SK-N-SH (cell line): ENCODE results near the gene SOX2.

ENCODE experiments used
- MXI1 ChIP-seq: IDR thresholded peaks from 2 replicates; pipeline ENCODE4 v1.6.1; 2012; ENCODE audit warnings: mild to moderate bottlenecking, low read depth, low read length, improper control_type of control experiment
- USF1 ChIP-seq: IDR thresholded peaks from 2 replicates; pipeline ENCODE4 v1.4.0; 2012; ENCODE audit warnings: low read depth, borderline replicate concordance

GRCh38 chr3:181719991-181720680, 8.4 kb downstream of the SOX2 start:
- TF ChIP-seq USF1 (no peak), MXI1 (no peak)
